DOHH2 (cell line): ENCODE data around the gene ANK3.

Experiments used
- EZH2phosphoT487 ChIP-seq: fragments of 200-600 bp; sonication (generic); IDR thresholded peaks from 2 replicates; pipeline ENCODE4 v1.6.1; 2017; ENCODE audit warnings: borderline replicate concordance, mild to moderate bottlenecking, antibody characterized with exemption, low read length, moderate library complexity, mixed read lengths
- TF ChIP-seq, protein P1 (sequence below): fragments of 200-600 bp; sonication (generic); IDR thresholded peaks from one replicate; pipeline ENCODE4 v1.5.1; 2014; ENCODE audit warnings: antibody characterized with exemption, mild to moderate bottlenecking, low read depth, low read length; ENCODE audit not compliant: poor library complexity, severe bottlenecking

DNA sequence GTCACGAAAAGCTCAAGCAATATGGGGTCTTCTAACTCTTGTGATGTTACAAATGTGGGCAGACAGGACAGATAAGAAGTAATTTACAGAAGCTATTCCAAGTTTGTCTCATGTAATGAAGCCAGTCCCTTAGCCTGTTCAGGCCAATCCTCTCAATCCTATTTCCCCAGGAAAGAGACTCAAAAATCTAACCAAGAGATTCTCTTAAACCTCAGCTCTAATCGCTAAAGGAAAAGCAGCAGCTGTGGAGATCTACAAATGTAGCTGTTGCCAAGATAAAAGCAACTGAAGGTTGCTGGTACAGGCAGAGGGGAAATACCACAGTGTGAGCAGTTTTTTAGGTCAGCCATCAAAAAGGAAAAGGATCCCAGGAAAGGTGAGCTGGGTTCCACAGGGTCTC lies 39.3 kb downstream of the ANK3 start:
- TF ChIP-seq, protein P1, sequence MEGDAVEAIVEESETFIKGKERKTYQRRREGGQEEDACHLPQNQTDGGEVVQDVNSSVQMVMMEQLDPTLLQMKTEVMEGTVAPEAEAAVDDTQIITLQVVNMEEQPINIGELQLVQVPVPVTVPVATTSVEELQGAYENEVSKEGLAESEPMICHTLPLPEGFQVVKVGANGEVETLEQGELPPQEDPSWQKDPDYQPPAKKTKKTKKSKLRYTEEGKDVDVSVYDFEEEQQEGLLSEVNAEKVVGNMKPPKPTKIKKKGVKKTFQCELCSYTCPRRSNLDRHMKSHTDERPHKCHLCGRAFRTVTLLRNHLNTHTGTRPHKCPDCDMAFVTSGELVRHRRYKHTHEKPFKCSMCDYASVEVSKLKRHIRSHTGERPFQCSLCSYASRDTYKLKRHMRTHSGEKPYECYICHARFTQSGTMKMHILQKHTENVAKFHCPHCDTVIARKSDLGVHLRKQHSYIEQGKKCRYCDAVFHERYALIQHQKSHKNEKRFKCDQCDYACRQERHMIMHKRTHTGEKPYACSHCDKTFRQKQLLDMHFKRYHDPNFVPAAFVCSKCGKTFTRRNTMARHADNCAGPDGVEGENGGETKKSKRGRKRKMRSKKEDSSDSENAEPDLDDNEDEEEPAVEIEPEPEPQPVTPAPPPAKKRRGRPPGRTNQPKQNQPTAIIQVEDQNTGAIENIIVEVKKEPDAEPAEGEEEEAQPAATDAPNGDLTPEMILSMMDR: no peak
- no peak for TF ChIP-seq EZH2phosphoT487
